Heart left ventricle (tissue), 16 donors: ENCODE results near the gene SLC9A9. TPM values are rescaled to one million over a fixed set of nuclear protein-coding genes. Genes with fewer than 3 reads are reported as not detected.
"Not testable (repeated sequence)": the region's sequence is repeated elsewhere in the genome, so short reads cannot be mapped to it uniquely, and the experiment has no call there.

Experiments
- ATAC-seq, 4 donors: fragments of 200-7000 bp; cut with Tn5 transposase; one replicate each; pipeline ENCODE4 v1.9.1; 2020 to 2022; ENCODE audit warnings: moderate library complexity in 4 of 4, mild to moderate bottlenecking in 3 of 4, moderate number of reproducible peaks in 1 of 4
- DNase-seq, 5 donors: peaks; one replicate each; pipeline ENCODE4 v3.0.0-alpha.2; 2020
- H3K27ac ChIP-seq, 12 donors: fragments of 200-600 bp; sonication (generic) in 4 of 12; one replicate each; pipeline versions ENCODE4 v1.5.0 to v1.8.0; 2016 to 2022; ENCODE audit warnings: mild to moderate bottlenecking in 2 of 12
- H3K27me3 ChIP-seq, 9 donors: fragments of 200-600 bp; sonication (generic) in 2 of 9; one replicate each; pipeline versions ENCODE4 v1.5.1 to v1.8.0; 2016 to 2022; ENCODE audit warnings: mild to moderate bottlenecking in 3 of 9
- H3K36me3 ChIP-seq, 9 donors: fragments of 200-600 bp; sonication (generic) in 2 of 9; one replicate each; pipeline versions ENCODE4 v1.5.0 to v1.8.0; 2018 to 2022; ENCODE audit warnings: mild to moderate bottlenecking in 2 of 9
- H3K4me1 ChIP-seq, 12 donors: fragments of 200-600 bp; sonication (generic) in 4 of 12; one replicate each; pipeline versions ENCODE4 v1.5.0 to v1.8.0; 2016 to 2022; ENCODE audit warnings: mild to moderate bottlenecking in 3 of 12
- H3K4me3 ChIP-seq, 12 donors: fragments of 200-600 bp; sonication (generic) in 4 of 12; one replicate each; pipeline versions ENCODE4 v1.5.0 to v1.8.0; 2017 to 2022; ENCODE audit warnings: mild to moderate bottlenecking in 9 of 12, moderate library complexity in 4 of 12
- H3K9me3 ChIP-seq, 12 donors: fragments of 200-600 bp; sonication (generic) in 4 of 12; one replicate each; pipeline versions ENCODE4 v1.5.0 to v1.8.0; 2016 to 2022; ENCODE audit warnings: mild to moderate bottlenecking in 1 of 12
- POLR2A ChIP-seq, 2 donors: fragments of 450-650 bp; IDR thresholded peaks; one replicate each; pipeline ENCODE4 v1.6.1; 2017; ENCODE audit warnings: antibody characterized with exemption in 2 of 2, mild to moderate bottlenecking in 2 of 2, moderate library complexity in 2 of 2
- WGBS, 4 donors: extraction: QIAGEN DNeasy Blood & Tissue Kit in 2 of 4; methylation state at CpG; one replicate each; pipeline versions ENCODE4 v1.1.5 to v1.1.7; 2013 to 2018; 5-methylcytosine and 5-hydroxymethylcytosine counted together
- intact Hi-C, 10 donors: fragments of 100-400 bp; cut with DNase I; formaldehyde crosslinking; loops; one replicate each; pipeline versions ENCODE4 v1.11.1 to v1.14.2; 2022
- polyA plus RNA-seq, 2 donors: library from polyadenylated mRNA; stranded (reverse); fragments of 200-250 nt; gene quantifications; one replicate each; pipeline ENCODE4 v1.2.3, GENCODE V29; 2013
- total RNA-seq, 9 donors: library from RNA; depleted of rRNA in 2 of 9; stranded (reverse); fragments of >200 nt in 2 of 9; fragmentation: NEBNext Ultra II Directional in 3 of 9; extraction: Animal tissue kit (Norgen Biotek cat#: 25700) in 3 of 9; gene quantifications; one replicate each; pipeline versions ENCODE4 v1.1.0 to v1.2.4, GENCODE V29; 2016 to 2023
- TF ChIP-seq, protein P1 (sequence below), 12 donors: fragments of 200-600 bp; sonication (generic) in 4 of 12; IDR thresholded peaks; one replicate each; pipeline versions ENCODE4 v1.5.0 to v1.8.0; 2018 to 2022; ENCODE audit warnings: antibody characterized with exemption in 12 of 12, mild to moderate bottlenecking in 5 of 12
- donor health status: ischemic (EF 13 %, LVEDD 7.1; RV severe dilation, severe dysfunction).
- donor health status: healthy with polysubstance abuse.
- donor health status: DM: no; HTN: yes; CAD: no.
- donor health status: DM: no; HTN: no; CAD: no.
- donor health status: ischemic (EF 25% LVEDD 6.9; RV normal size, moderate dysfunction).
- donor health status: ischemic (EF 25% LVEDD 5.7; RV mildly dilated, moderate dysfunction).
- donor health status: healthy.
- donor health status: DM: yes; HTN: yes; CAD: no.
- donor health status: ischemic (EF 35%, LVEDD 5.7; RV mildly dilated, moderate dysfunction).
- donor health status: nonischemic (EF 11% LVEDD 7.7; RV severe dilation, severe dysfunction).
- donor health status: DM: yes; HTN: yes; CAD: no.
- donor health status: PGD.
- donor health status: ischemic (EF 29% LVEDD 5.4; RV normal size, mild dysfunction).
- donor health status: nonischemic (EF 23%, LVEDD 6.1; RV moderate dilation, normal function).

Gene SLC9A9
- total and polyA plus RNA-seq, 11 donors: 0.76 to 17.5 (median 3.3) TPM

DNA sequence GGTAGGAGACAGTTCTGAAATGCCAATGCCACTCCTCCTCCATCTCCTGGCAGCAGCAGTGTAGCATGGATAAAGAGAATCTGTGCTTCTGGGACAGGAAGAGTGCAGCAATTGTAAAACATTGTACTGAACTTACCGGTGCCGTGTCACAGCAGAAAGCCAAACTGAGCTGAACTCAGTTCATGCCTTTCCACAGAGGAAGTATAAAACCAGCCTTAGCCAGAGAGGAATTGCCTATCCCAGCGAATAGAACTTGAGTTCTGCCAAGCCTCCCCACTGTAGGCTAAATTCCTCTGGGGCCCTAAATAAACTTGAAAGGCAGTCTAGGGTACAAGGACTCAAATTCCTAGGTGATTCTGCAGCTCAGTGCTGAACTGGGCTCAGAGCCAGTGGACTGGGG, 148.8 kb downstream of the SLC9A9 start:
- H3K27ac ChIP-seq: no peak overlapping the region
- no peak for DNase-seq
- no peak for ATAC-seq
- no peaks in the 10 kb centered on the region for H3K9me3 ChIP-seq
- WGBS, 4 donors: 50 to 65% (median 58%) methylated on average over 3 of the region's 3 CpGs
- intact Hi-C loops: no loop called here
- TF ChIP-seq, protein P1, sequence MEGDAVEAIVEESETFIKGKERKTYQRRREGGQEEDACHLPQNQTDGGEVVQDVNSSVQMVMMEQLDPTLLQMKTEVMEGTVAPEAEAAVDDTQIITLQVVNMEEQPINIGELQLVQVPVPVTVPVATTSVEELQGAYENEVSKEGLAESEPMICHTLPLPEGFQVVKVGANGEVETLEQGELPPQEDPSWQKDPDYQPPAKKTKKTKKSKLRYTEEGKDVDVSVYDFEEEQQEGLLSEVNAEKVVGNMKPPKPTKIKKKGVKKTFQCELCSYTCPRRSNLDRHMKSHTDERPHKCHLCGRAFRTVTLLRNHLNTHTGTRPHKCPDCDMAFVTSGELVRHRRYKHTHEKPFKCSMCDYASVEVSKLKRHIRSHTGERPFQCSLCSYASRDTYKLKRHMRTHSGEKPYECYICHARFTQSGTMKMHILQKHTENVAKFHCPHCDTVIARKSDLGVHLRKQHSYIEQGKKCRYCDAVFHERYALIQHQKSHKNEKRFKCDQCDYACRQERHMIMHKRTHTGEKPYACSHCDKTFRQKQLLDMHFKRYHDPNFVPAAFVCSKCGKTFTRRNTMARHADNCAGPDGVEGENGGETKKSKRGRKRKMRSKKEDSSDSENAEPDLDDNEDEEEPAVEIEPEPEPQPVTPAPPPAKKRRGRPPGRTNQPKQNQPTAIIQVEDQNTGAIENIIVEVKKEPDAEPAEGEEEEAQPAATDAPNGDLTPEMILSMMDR (IDR thresholded peaks at IDR 0.05): no peak
- TF ChIP-seq POLR2A (IDR thresholded peaks at IDR 0.05): no peak
- no peak overlapping the region for H3K4me3 ChIP-seq
- peaks cover 0 to 7% (median 0%) of the 10 kb centered on the region in 12 donors for H3K4me1 ChIP-seq
- no peaks in the 10 kb centered on the region for H3K27me3 ChIP-seq
- H3K36me3 ChIP-seq: no peaks in the 10 kb centered on the region

DNA sequence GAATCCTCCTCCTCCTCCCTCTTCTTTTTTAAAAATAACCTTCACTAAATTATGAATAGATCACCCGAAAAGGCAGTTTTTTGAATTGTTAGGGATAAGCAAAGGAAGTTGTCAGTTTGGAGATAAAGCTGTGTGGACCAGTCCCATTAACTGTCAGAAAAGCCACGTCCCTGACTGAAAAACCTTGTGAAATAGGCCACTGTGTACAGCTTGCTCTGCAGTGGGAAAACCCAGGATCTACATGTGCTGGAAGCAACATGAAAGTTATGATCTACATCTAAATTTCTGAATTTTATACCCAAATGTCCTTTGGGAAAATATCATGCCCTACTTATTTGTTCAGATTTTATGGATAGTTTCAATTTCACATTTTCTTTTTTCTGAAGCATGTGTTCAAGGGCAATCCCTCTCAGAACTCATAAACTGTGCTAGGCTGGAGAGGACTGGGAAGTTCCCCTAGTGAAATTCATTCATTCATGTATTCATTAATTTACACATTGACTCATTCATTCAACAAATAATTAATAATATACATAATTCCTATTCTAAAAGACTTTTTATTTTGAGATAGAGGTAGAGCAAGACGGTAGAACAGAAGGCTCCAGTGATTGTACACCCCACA, 149.5 kb downstream of the SLC9A9 start:
- no peak for TF ChIP-seq POLR2A (IDR thresholded peaks at IDR 0.05)
- TF ChIP-seq, protein P1 (IDR thresholded peaks at IDR 0.05): no peak
- ATAC-seq: no peak
- intact Hi-C loops: no loop called here
- no peaks in the 10 kb centered on the region for H3K9me3 ChIP-seq
- no peak overlapping the region for H3K27ac ChIP-seq
- DNase-seq: no peak
- no peak overlapping the region for H3K4me3 ChIP-seq
- H3K4me1 ChIP-seq: peaks cover 0 to 7% (median 0%) of the 10 kb centered on the region in 12 donors
- 63 to 69% (median 65%) methylated on average over 3 of the region's 3 CpGs for WGBS, 4 donors
- H3K27me3 ChIP-seq: no peaks in the 10 kb centered on the region
- no peaks in the 10 kb centered on the region for H3K36me3 ChIP-seq

DNA sequence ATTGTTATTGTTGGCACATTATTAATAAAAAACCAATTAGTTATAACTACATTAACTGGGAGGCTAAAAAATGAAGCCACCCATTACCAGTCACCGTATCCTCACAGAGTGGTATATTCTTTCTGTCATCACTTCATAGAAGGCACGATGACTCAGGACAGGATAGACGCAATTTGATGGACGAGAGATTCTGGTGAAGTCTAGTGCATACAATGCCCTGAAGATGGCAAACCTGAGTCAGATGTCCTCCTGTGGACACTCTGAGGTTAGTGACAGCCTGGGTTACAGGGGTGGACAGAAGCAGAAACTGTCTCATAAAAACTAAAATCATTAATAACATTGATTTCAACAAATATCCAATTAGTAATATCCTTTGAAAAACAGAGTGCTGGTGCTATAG, 150.3 kb downstream of the SLC9A9 start:
- peaks cover 0 to 7% (median 0%) of the 10 kb centered on the region in 12 donors for H3K4me1 ChIP-seq
- no peaks in the 10 kb centered on the region for H3K9me3 ChIP-seq
- intact Hi-C loops: no loop called here
- no peaks in the 10 kb centered on the region for H3K36me3 ChIP-seq
- no peak overlapping the region for H3K27ac ChIP-seq
- no peaks in the 10 kb centered on the region for H3K27me3 ChIP-seq
- no peak for TF ChIP-seq POLR2A (IDR thresholded peaks at IDR 0.05)
- TF ChIP-seq, protein P1 (IDR thresholded peaks at IDR 0.05): no peak
- WGBS, 4 donors: 70 to 81% (median 75%) methylated on average over 4 of the region's 4 CpGs
- no peak for DNase-seq
- no peak for ATAC-seq
- no peak overlapping the region for H3K4me3 ChIP-seq

DNA sequence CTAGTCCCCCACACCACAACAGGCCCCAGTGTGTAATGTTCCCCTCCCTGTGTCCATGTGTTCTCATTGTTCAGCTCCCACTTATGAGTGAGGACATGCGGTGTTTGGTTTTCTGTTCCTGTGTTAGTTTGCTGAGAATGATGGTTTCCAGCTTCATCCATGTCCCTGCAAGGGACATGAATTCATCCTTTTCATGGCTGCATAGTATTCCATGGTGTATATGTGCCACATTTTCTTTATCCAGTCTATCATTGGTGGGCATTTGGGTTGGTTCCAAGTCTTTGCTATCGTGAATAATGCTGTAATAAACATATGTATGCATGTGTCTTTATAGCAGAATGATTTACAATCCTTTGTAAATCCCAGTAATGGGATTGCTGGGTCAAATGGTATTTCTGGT, 152.9 kb downstream of the SLC9A9 start:
- H3K27me3 ChIP-seq, H3K9me3 ChIP-seq, H3K36me3 ChIP-seq, ATAC-seq, DNase-seq, H3K27ac ChIP-seq, H3K4me1 ChIP-seq, H3K4me3 ChIP-seq, intact Hi-C loops: not testable (repeated sequence)
- WGBS, 4 donors: 27 to 78% (median 54%) methylated on average over 2 of the region's 2 CpGs

DNA sequence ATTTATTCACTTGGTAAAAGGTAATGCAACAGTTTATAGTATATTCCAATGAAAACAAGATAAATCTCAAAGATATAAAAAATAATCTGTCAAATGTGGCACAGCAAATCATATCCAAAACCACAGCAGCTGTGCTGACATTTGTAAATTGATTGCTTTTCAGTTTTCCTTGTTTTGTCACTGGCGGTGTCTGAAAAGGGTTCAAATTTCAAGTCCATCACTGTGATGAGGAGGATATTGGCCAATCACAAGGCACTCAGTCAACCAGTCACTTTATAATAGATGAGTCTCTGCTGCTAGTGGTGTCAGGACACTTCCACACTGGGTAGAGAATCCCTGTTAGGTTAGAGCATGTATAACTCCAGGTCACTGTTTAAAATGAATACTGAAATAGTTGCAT, 154.8 kb downstream of the SLC9A9 start:
- TF ChIP-seq, protein P1 (IDR thresholded peaks at IDR 0.05): no peak
- no peak for TF ChIP-seq POLR2A (IDR thresholded peaks at IDR 0.05)
- Histone ChIP-seq H3K36me3 (no peaks in the 10 kb centered on the region), H3K27ac (no peak overlapping the region), H3K4me1 (no peaks in the 10 kb centered on the region), H3K4me3 (no peak overlapping the region), H3K27me3 (no peaks in the 10 kb centered on the region), H3K9me3 (no peaks in the 10 kb centered on the region)
- DNase-seq: no peak
- WGBS, 4 donors: 56 to 86% (median 76%) methylated on average over 1 of the region's 1 CpG
- intact Hi-C loops: no loop called here
- no peak for ATAC-seq
